PC-3 (cell line): ENCODE measurements around the gene CACNA2D2.

Experiments
- EZH2 ChIP-seq: fragments of 300-600 bp; sonication (generic); IDR thresholded peaks from one replicate; pipeline ENCODE4 v1.6.1; 2017; ENCODE audit warnings: antibody characterized with exemption, mild to moderate bottlenecking, low read length; ENCODE audit not compliant: unreplicated experiment
- TF ChIP-seq, protein P1 (sequence below): fragments of 300-600 bp; sonication (generic); conservative IDR thresholded peaks from 2 replicates; pipeline ENCODE4 v1.5.1; 2017; ENCODE audit warnings: antibody characterized with exemption, low read depth, mild to moderate bottlenecking, low read length

DNA sequence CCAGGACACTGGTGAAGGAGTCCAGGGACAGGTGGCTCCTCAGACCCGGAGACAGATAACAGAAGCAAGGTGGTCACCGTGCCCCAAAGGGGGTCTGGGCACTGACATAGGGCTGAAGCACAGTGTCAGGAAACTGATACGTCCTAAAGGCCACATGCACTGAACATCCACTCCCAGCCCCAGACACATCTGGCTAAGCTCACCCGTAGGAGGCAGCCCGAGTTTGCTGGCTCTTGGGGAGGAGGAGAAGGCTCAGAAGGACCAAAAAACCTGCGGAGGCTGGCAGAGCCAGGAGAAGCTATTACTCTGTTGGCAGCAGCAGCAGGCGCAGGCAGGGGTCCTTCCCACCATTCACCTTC, 1.2 kb downstream of the CACNA2D2 start:
- TF ChIP-seq, protein P1, sequence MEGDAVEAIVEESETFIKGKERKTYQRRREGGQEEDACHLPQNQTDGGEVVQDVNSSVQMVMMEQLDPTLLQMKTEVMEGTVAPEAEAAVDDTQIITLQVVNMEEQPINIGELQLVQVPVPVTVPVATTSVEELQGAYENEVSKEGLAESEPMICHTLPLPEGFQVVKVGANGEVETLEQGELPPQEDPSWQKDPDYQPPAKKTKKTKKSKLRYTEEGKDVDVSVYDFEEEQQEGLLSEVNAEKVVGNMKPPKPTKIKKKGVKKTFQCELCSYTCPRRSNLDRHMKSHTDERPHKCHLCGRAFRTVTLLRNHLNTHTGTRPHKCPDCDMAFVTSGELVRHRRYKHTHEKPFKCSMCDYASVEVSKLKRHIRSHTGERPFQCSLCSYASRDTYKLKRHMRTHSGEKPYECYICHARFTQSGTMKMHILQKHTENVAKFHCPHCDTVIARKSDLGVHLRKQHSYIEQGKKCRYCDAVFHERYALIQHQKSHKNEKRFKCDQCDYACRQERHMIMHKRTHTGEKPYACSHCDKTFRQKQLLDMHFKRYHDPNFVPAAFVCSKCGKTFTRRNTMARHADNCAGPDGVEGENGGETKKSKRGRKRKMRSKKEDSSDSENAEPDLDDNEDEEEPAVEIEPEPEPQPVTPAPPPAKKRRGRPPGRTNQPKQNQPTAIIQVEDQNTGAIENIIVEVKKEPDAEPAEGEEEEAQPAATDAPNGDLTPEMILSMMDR = no peak
- no peak for TF ChIP-seq EZH2
